K562 (cell line): ENCODE measurements around the gene OR52I2. TPM values are rescaled to one million over a fixed set of nuclear protein-coding genes. Genes with fewer than 3 reads are reported as not detected.
A peak's percentile ranks its signal among the peaks of the same experiment; 100 is the strongest.

Experiments
- ATAC-seq: fragments of 200-7000 bp; cut with Tn5 transposase; 3 replicates; pipeline ENCODE4 v1.9.1; 2020; ENCODE audit warnings: moderate library complexity
- BruUV-seq: library from RNA; stranded (reverse); fragments of 400-500 nt; replicated peaks from 2 replicates; lab custom pipeline; 2021; lab: Mats Ljungman, UMichigan
- CTCF ChIA-PET: fragments of 300-600 bp; formaldehyde crosslinking; extraction: SDS; loops from one replicate; lab custom pipeline; 2021; ENCODE audit warnings: low intra/inter-chr PET ratio; lab: Yijun Ruan, JAX
- POLR2A ChIA-PET: fragments of 300-600, 350-650 bp; sonication (Branson Sonifier 250); formaldehyde crosslinking; extraction: SDS; loops from one replicate; lab custom pipeline; 2021; ENCODE audit warnings: antibody characterized with exemption, inconsistent platforms; lab: Yijun Ruan, JAX
- DNase-seq, 4 experiments: peaks; one replicate each; pipeline versions ENCODE4 v3.0.0 to v3.0.0-alpha.2; 2011 to 2018; ENCODE audit warnings: low spot score in 3 of 4, mixed read lengths in 3 of 4; ENCODE audit errors: extremely low read depth in 1 of 4
- FAIRE-seq: peaks from 2 replicates; lab custom pipeline; 2011; peaks lifted over from hg19 to GRCh38; lab: Jason Lieb, UNC
- H2AFZ ChIP-seq: 2 replicates; pipeline ENCODE4 v1.6.0; 2011; ENCODE audit warnings: low read depth, low read length, control low read depth, inconsistent platforms
- H3K27ac ChIP-seq: fragments of 200-600 bp; 3 replicates; pipeline ENCODE4 v1.8.0; 2011; ENCODE audit warnings: low read depth, mild to moderate bottlenecking, control low read depth, inconsistent platforms, low read length, moderate library complexity, mixed read lengths; ENCODE audit errors: extremely low read depth
- H3K27me3 ChIP-seq, 2 experiments: fragments of 300-600 bp in 1 of 2; 2 replicates in 1 of 2; 3 replicates in 1 of 2; pipeline versions ENCODE4 v1.6.0 to v1.8.0; 2011; ENCODE audit warnings: inconsistent platforms in 2 of 2, low read length in 2 of 2, mild to moderate bottlenecking in 1 of 2, mixed read lengths in 1 of 2, moderate library complexity in 1 of 2; ENCODE audit not compliant: control insufficient read depth in 2 of 2, insufficient read depth in 2 of 2
- H3K36me3 ChIP-seq: fragments of 300-600 bp; 3 replicates; pipeline ENCODE4 v1.8.0; 2011; ENCODE audit warnings: mild to moderate bottlenecking, low read length, inconsistent platforms; ENCODE audit not compliant: control insufficient read depth, insufficient read depth
- H3K4me1 ChIP-seq, 2 experiments: fragments of 200-600 bp in 1 of 2; replicated peaks in 1 of 2; 2 replicates in 1 of 2; 3 replicates in 1 of 2; pipeline versions ENCODE4 v1.5.1 to v1.8.0; 2011; ENCODE audit warnings: inconsistent platforms in 2 of 2, low read length in 2 of 2, mild to moderate bottlenecking in 1 of 2, mixed read lengths in 1 of 2, moderate library complexity in 1 of 2; ENCODE audit not compliant: control insufficient read depth in 2 of 2, insufficient read depth in 2 of 2
- H3K4me2 ChIP-seq: 2 replicates; pipeline ENCODE4 v1.6.1; 2011; ENCODE audit warnings: low read length, control low read depth, inconsistent platforms, mixed read lengths; ENCODE audit not compliant: insufficient read depth
- H3K4me3 ChIP-seq: fragments of 200-600 bp; sonication (generic), shearing (Covaris generic); 2 replicates; pipeline ENCODE4 v1.5.1; 2016; ENCODE audit warnings: control low read depth, inconsistent platforms
- H3K79me2 ChIP-seq: fragments of 200-600 bp; 3 replicates; pipeline ENCODE4 v1.8.0; 2011; ENCODE audit warnings: low read length, inconsistent platforms; ENCODE audit not compliant: control insufficient read depth, insufficient read depth
- H3K9ac ChIP-seq, 2 experiments: 2 replicates each; pipeline versions ENCODE4 v1.6.0 to v1.6.1; 2011; ENCODE audit warnings: low read depth in 2 of 2, low read length in 2 of 2, control low read depth in 1 of 2, inconsistent platforms in 1 of 2, mild to moderate bottlenecking in 1 of 2, mixed read lengths in 1 of 2; ENCODE audit not compliant: insufficient read depth in 1 of 2
- H3K9me1 ChIP-seq: one replicate; pipeline ENCODE4 v1.6.0; 2011; ENCODE audit warnings: inconsistent platforms, mild to moderate bottlenecking, low read length, moderate library complexity; ENCODE audit not compliant: control insufficient read depth, insufficient read depth
- H3K9me3 ChIP-seq: replicated peaks from 2 replicates; pipeline ENCODE4 v1.5.1; 2011; ENCODE audit warnings: low read depth, low read length, inconsistent platforms; ENCODE audit not compliant: control insufficient read depth, insufficient read depth
- H4K20me1 ChIP-seq: replicated peaks from 2 replicates; pipeline ENCODE4 v1.6.1; 2011; ENCODE audit warnings: low read length, inconsistent platforms, mixed read lengths; ENCODE audit not compliant: control insufficient read depth, insufficient read depth
- ASH1L ChIP-seq: fragments of 450-650 bp; IDR thresholded peaks from 2 replicates; pipeline ENCODE4 v1.6.1; 2018; ENCODE audit warnings: borderline replicate concordance, mild to moderate bottlenecking, low read depth; ENCODE audit not compliant: partially characterized antibody
- ATF3 ChIP-seq, 2 experiments: fragments of 450-650 bp in 1 of 2; sonication (generic) in 1 of 2; formaldehyde crosslinking in 1 of 2; IDR thresholded peaks in 1 of 2; conservative IDR thresholded peaks in 1 of 2; 2 replicates each; pipeline versions ENCODE4 v1.6.1 to v1.8.1; 2016 to 2023; ENCODE audit warnings: mild to moderate bottlenecking in 2 of 2, moderate library complexity in 2 of 2, inconsistent platforms in 1 of 2, missing genetic modification reagents in 1 of 2
- C11orf30 ChIP-seq: fragments of 450-650 bp; IDR thresholded peaks from 2 replicates; pipeline ENCODE4 v1.6.1; 2016; ENCODE audit warnings: low read depth, mild to moderate bottlenecking
- GABPA ChIP-seq: fragments of 200-800 bp; sonication (Bioruptor generic); conservative IDR thresholded peaks from 2 replicates; pipeline ENCODE4 v1.6.1; 2016; ENCODE audit warnings: low read depth, missing genetic modification characterization, missing compliant biosample characterization
- MAFF ChIP-seq: IDR thresholded peaks from 2 replicates; pipeline ENCODE4 v1.6.1; 2012; ENCODE audit warnings: low read length, improper control_type of control experiment
- MAFG ChIP-seq: fragments of 450-650 bp; conservative IDR thresholded peaks from 2 replicates; pipeline ENCODE4 v1.6.1; 2016; ENCODE audit warnings: missing genetic modification characterization, missing compliant biosample characterization
- MIER1 ChIP-seq: fragments of 450-650 bp; IDR thresholded peaks from 2 replicates; pipeline ENCODE4 v1.6.1; 2016; ENCODE audit warnings: antibody characterized with exemption, mild to moderate bottlenecking, low read depth
- NFE2 ChIP-seq: IDR thresholded peaks from 2 replicates; pipeline ENCODE4 v1.6.1; 2014; ENCODE audit warnings: antibody characterized with exemption, low read depth
- NFE2L1 ChIP-seq: fragments of 450-650 bp; IDR thresholded peaks from 2 replicates; pipeline ENCODE4 v1.6.1; 2016; ENCODE audit warnings: missing genetic modification characterization, low read depth, mild to moderate bottlenecking, missing compliant biosample characterization, moderate library complexity, borderline replicate concordance
- POLR2B ChIP-seq: fragments of 450-650 bp; IDR thresholded peaks from 2 replicates; pipeline ENCODE4 v1.6.1; 2018; ENCODE audit warnings: low read depth; ENCODE audit not compliant: partially characterized antibody
- RHOXF2B ChIP-seq: fragments of 250-450 bp; sonication (Bioruptor Pico); conservative IDR thresholded peaks from 2 replicates; pipeline ENCODE4 v1.5.1; 2021
- ZNF316 ChIP-seq: fragments of 450-650 bp; IDR thresholded peaks from 2 replicates; pipeline ENCODE4 v1.6.1; 2016
- in situ Hi-C: fragments of 300-500 bp; cut with MboI; formaldehyde crosslinking; loops from 4 replicates; pipeline ENCODE4 v1.15.0; 2018; ENCODE audit warnings: inconsistent platforms, mixed read lengths
- intact Hi-C: fragments of 100-400 bp; cut with micrococcal nuclease; formaldehyde crosslinking; loops from 2 replicates; pipeline ENCODE4 v1.14.2; 2022
- polyA plus RNA-seq, 8 experiments: library from polyadenylated mRNA; depleted of rRNA in 4 of 8; stranded (reverse) in 5 of 8; unstranded in 3 of 8; fragments of >200 nt; fragmentation: Nextera tagmentation in 2 of 8; fragmentation: Illumina TruSeq in 1 of 8; extraction: Ambion mirVana in 2 of 8; extraction: Trizol in 1 of 8; gene quantifications; 2 replicates each; pipeline versions ENCODE4 v1.2.1 to v1.2.3, GENCODE V29; 2011 to 2014; ENCODE audit warnings: inconsistent platforms in 1 of 8, missing spikeins in 1 of 8
- total RNA-seq, 7 experiments: library from RNA; depleted of rRNA in 6 of 7; stranded (reverse); fragments of >200 nt in 6 of 7; fragmentation: Illumina TruSeq in 2 of 7; extraction: Trizol in 2 of 7; gene quantifications; 2 replicates each; pipeline versions ENCODE4 v1.2.1 to v1.2.3, GENCODE V29; 2011 to 2021; ENCODE audit warnings: low replicate concordance in 1 of 7

OR52I2 gene
- total and polyA plus RNA-seq, 9 of the 15 experiments (the other 6 are each of a cell fraction or from before 2014, with no cell fraction given) = not detected

GRCh38 chr11:4543561-4543960 is 38.0 kb upstream of the OR52I2 start:
- ATAC-seq (no peak), FAIRE-seq (no peak), DNase-seq (peak in 1 of 4 experiments; percentile 2)
- H3K27me3 ChIP-seq = peaks cover 0 to 11% of the 10 kb centered on the region in 2 experiments; a peak in 2 of 5 replicates
- no peak overlapping the region for H3K9ac ChIP-seq
- H3K4me3 ChIP-seq = no peak overlapping the region
- H3K79me2 ChIP-seq = no peaks in the 10 kb centered on the region
- no TSS peak for BruUV-seq
- POLR2A ChIA-PET = no interaction called here
- H4K20me1 ChIP-seq = no peaks in the 10 kb centered on the region
- CTCF ChIA-PET = no interaction called here
- intact Hi-C loops = no loop called here
- no peaks in the 10 kb centered on the region for H3K9me3 ChIP-seq
- TF ChIP-seq MAFF = peak; percentile 11; the same call in 1 of the 2 replicates
- no peak for TF ChIP-seq RHOXF2B (CRISPR knock-in tag)
- 0 out of 2 replicates have a peak, but pooled peaks have one; percentile 19 for TF ChIP-seq ATF3 (IDR thresholded peaks at IDR 0.05)
- TF ChIP-seq ATF3 (CRISPR knock-in tag; conservative IDR thresholded peaks at IDR 0.05) = no peak
- peak; percentile 51 for TF ChIP-seq GABPA
- peak; percentile 83 for TF ChIP-seq NFE2
- no peak for TF ChIP-seq MIER1
- peak; percentile 73 for TF ChIP-seq C11orf30
- TF ChIP-seq POLR2B = no peak
- TF ChIP-seq NFE2L1 = peak; percentile 16; the same call in 1 of the 2 replicates
- no peak for TF ChIP-seq ASH1L
- peak; percentile 70 for TF ChIP-seq MAFG
- peak; percentile 78 for TF ChIP-seq ZNF316
- H3K36me3 ChIP-seq = no peaks in the 10 kb centered on the region
- no peak overlapping the region for H2AFZ ChIP-seq
- no peaks in the 10 kb centered on the region for H3K4me1 ChIP-seq
- no peak overlapping the region for H3K4me2 ChIP-seq
- no peaks in the 10 kb centered on the region for H3K9me1 ChIP-seq
- in situ Hi-C loops = loop anchor here (10.0 kb wide), 1 partner anchor 359 kb away; no protein-coding TSS in a partner anchor
- no peak overlapping the region for H3K27ac ChIP-seq
